HCT116 (cell line): Measurements from ENCODE around the gene FBXO31. TPM values are rescaled to one million over a fixed set of nuclear protein-coding genes. Genes with fewer than 3 reads are reported as not detected.

ENCODE experiments used
- ATAC-seq: fragments of 200-7000 bp; cut with Tn5 transposase; 2 replicates; pipeline ENCODE4 v1.9.1; 2020; ENCODE audit warnings: mild to moderate bottlenecking, moderate library complexity
- BruUV-seq: library from RNA; stranded (reverse); fragments of 400-500 nt; replicated peaks from 2 replicates; lab custom pipeline; 2021; lab: Mats Ljungman, UMichigan
- CTCF ChIA-PET: fragments of 300-600 bp; sonication (Branson Sonifier 250); formaldehyde crosslinking; loops from one replicate; lab custom pipeline; 2021; ENCODE audit warnings: antibody characterized with exemption; lab: Charles Lee
- POLR2A ChIA-PET: fragments of 300-600, 350-600 bp; sonication (Branson Sonifier 250); formaldehyde crosslinking; loops from one replicate; lab custom pipeline; 2021; ENCODE audit warnings: antibody characterized with exemption; lab: Charles Lee
- RAD21 ChIA-PET, 2 experiments: fragments of 300-600 bp; sonication (Branson Sonifier 250); formaldehyde crosslinking; loops; one replicate each; lab custom pipeline; 2023; ENCODE audit warnings: low total read pairs in 2 of 2; ENCODE audit not compliant: uncharacterized antibody in 2 of 2, unreplicated experiment in 2 of 2, low non-redundant PET in 1 of 2; lab: Charles Lee
- DNase-seq: peaks from one replicate; pipeline ENCODE4 v3.0.0-alpha.2; 2010; ENCODE audit warnings: low read depth, low spot score
- H2AFZ ChIP-seq: fragments of 200-600 bp; shearing (Covaris generic), sonication (generic); 2 replicates; pipeline ENCODE4 v1.6.1; 2017; ENCODE audit warnings: low read depth, mixed run types, mixed read lengths, antibody characterized with exemption, low read length; ENCODE audit not compliant: poor library complexity, severe bottlenecking
- H3K27ac ChIP-seq: 2 replicates; pipeline ENCODE4 v1.5.1; 2012; ENCODE audit warnings: low read depth, low read length
- H3K27me3 ChIP-seq: fragments of 200-600 bp; sonication (generic); 2 replicates; pipeline ENCODE4 v1.6.1; 2016; ENCODE audit warnings: mixed run types, low read length, mixed read lengths; ENCODE audit not compliant: insufficient read depth
- H3K36me3 ChIP-seq, 2 experiments: fragments of 200-500 bp in 1 of 2; fragments of 200-600 bp in 1 of 2; sonication (Bioruptor generic) in 1 of 2; sonication (generic) in 1 of 2; 2 replicates each; pipeline versions ENCODE4 v1.5.1 to v1.6.1; 2014 to 2016; ENCODE audit warnings: low read length in 2 of 2, inconsistent platforms in 1 of 2, mixed read lengths in 1 of 2, mixed run types in 1 of 2; ENCODE audit not compliant: insufficient read depth in 2 of 2, control insufficient read depth in 1 of 2
- H3K4me1 ChIP-seq, 2 experiments: fragments of 200-600 bp in 1 of 2; sonication (generic) in 1 of 2; 2 replicates each; pipeline versions ENCODE4 v1.5.1 to v1.6.1; 2012 to 2017; ENCODE audit warnings: low read length in 2 of 2, inconsistent platforms in 1 of 2, mild to moderate bottlenecking in 1 of 2, mixed read lengths in 1 of 2, mixed run types in 1 of 2, moderate library complexity in 1 of 2; ENCODE audit not compliant: insufficient read depth in 2 of 2, control insufficient read depth in 1 of 2
- H3K4me2 ChIP-seq: fragments of 200-600 bp; sonication (generic); 2 replicates; pipeline ENCODE4 v1.6.1; 2017; ENCODE audit warnings: mixed run types, low read length, mixed read lengths
- H3K4me3 ChIP-seq, 2 experiments: fragments of 200-600 bp in 1 of 2; sonication (generic) in 1 of 2; replicated peaks in 1 of 2; 2 replicates each; pipeline ENCODE4 v1.5.1; 2011 to 2016; ENCODE audit warnings: low read length in 2 of 2, control low read depth in 1 of 2, low read depth in 1 of 2, mild to moderate bottlenecking in 1 of 2, mixed read lengths in 1 of 2, mixed run types in 1 of 2
- H3K79me2 ChIP-seq: fragments of 200-600 bp; sonication (generic); 2 replicates; pipeline ENCODE4 v1.6.1; 2017; ENCODE audit warnings: mild to moderate bottlenecking, mixed run types, low read length, moderate library complexity, mixed read lengths; ENCODE audit not compliant: insufficient read depth
- H3K9ac ChIP-seq: fragments of 200-600 bp; sonication (generic); 2 replicates; pipeline ENCODE4 v1.6.1; 2016; ENCODE audit warnings: low read length, mixed read lengths
- H3K9me2 ChIP-seq: fragments of 200-600 bp; sonication (generic), shearing (Covaris generic); 2 replicates; pipeline ENCODE4 v1.6.1; 2017; ENCODE audit warnings: mixed run types, mild to moderate bottlenecking, moderate library complexity; ENCODE audit not compliant: insufficient read depth
- H3K9me3 ChIP-seq, 2 experiments: fragments of 200-500 bp in 1 of 2; fragments of 200-600 bp in 1 of 2; sonication (Bioruptor generic) in 1 of 2; sonication (generic) in 1 of 2; 2 replicates each; pipeline ENCODE4 v1.6.1; 2014 to 2017; ENCODE audit warnings: low read length in 2 of 2, mixed read lengths in 2 of 2, inconsistent platforms in 1 of 2, low read depth in 1 of 2, mild to moderate bottlenecking in 1 of 2, mixed run types in 1 of 2, moderate library complexity in 1 of 2; ENCODE audit not compliant: control insufficient read depth in 1 of 2, insufficient read depth in 1 of 2
- H4K20me1 ChIP-seq: fragments of 200-600 bp; sonication (generic), shearing (Covaris generic); 2 replicates; pipeline ENCODE4 v1.6.1; 2017; ENCODE audit warnings: mixed run types, mild to moderate bottlenecking, moderate library complexity; ENCODE audit not compliant: insufficient read depth
- ATF3 ChIP-seq: IDR thresholded peaks from 2 replicates; pipeline ENCODE4 v1.6.1; 2012
- CEBPB ChIP-seq: IDR thresholded peaks from 2 replicates; pipeline ENCODE4 v1.6.1; 2012; ENCODE audit warnings: low read depth
- CTCF ChIP-seq, 3 experiments: fragments of 200-600 bp in 1 of 3; sonication (generic) in 1 of 3; IDR thresholded peaks in 2 of 3; conservative IDR thresholded peaks in 1 of 3; 2 replicates each; pipeline ENCODE4 v1.5.1; 2012 to 2017; ENCODE audit warnings: low read depth in 2 of 3, low read length in 2 of 3, antibody characterized with exemption in 1 of 3, borderline replicate concordance in 1 of 3, control low read depth in 1 of 3, mild to moderate bottlenecking in 1 of 3, mixed read lengths in 1 of 3, mixed run types in 1 of 3, moderate library complexity in 1 of 3; ENCODE audit not compliant: insufficient read depth in 1 of 3
- ELF1 ChIP-seq: IDR thresholded peaks from 2 replicates; pipeline ENCODE4 v1.6.1; 2012; ENCODE audit warnings: low read depth, borderline replicate concordance
- EZH2phosphoT487 ChIP-seq: fragments of 200-600 bp; IDR thresholded peaks from 2 replicates; pipeline ENCODE4 v1.6.1; 2018; ENCODE audit warnings: antibody characterized with exemption, borderline replicate concordance
- JUND ChIP-seq: IDR thresholded peaks from 2 replicates; pipeline ENCODE4 v1.6.1; 2012
- POLR2AphosphoS5 ChIP-seq: IDR thresholded peaks from 2 replicates; pipeline ENCODE4 v1.6.1; 2011; ENCODE audit warnings: mild to moderate bottlenecking, low read depth, low read length, moderate library complexity
- REST ChIP-seq: IDR thresholded peaks from 2 replicates; pipeline ENCODE4 v1.6.1; 2012; ENCODE audit warnings: low read depth
- SP1 ChIP-seq: IDR thresholded peaks from 2 replicates; pipeline ENCODE4 v1.6.1; 2012; ENCODE audit warnings: low read depth
- ZFX ChIP-seq: fragments of 450-650 bp; IDR thresholded peaks from 2 replicates; pipeline ENCODE4 v1.6.1; 2017
- intact Hi-C: fragments of 100-400 bp; cut with micrococcal nuclease; formaldehyde crosslinking; loops from 2 replicates; pipeline ENCODE4 v1.10.0; 2022
- total RNA-seq: library from RNA; stranded (reverse); gene quantifications from one replicate; pipeline ENCODE4 v1.2.1, GENCODE V29; 2021; ENCODE audit not compliant: unreplicated experiment

FBXO31 gene
- total RNA-seq, 1 experiment from 2014 or later, result 52.1 TPM

- ChIA-PET POLR2A (no interaction called here), CTCF (no interaction called here), RAD21 (no interaction called here)
- no peak overlapping the region for H3K4me2 ChIP-seq
- no peaks in the 10 kb centered on the region for H3K27me3 ChIP-seq
- ATAC-seq, result no peak
- H3K4me1 ChIP-seq, result peaks cover 0 to 5% of the 10 kb centered on the region in 2 experiments; a peak in 2 of 4 replicates
- H3K79me2 ChIP-seq, result peaks cover 3% of the 10 kb centered on the region; the same call in 1 of the 2 replicates
- no peak overlapping the region for H3K9ac ChIP-seq
- no peak overlapping the region for H3K4me3 ChIP-seq
- no peak overlapping the region for H3K27ac ChIP-seq
- no TSS peak for BruUV-seq
- no peaks in the 10 kb centered on the region for H3K9me2 ChIP-seq
- peaks cover 6% of the 10 kb centered on the region; the same call in 1 of the 2 replicates for H4K20me1 ChIP-seq
- TF ChIP-seq REST (no peak), SP1 (no peak), ELF1 (no peak), CEBPB (no peak), POLR2AphosphoS5 (no peak), ZFX (no peak), JUND (no peak), EZH2phosphoT487 (no peak), ATF3 (no peak), CTCF (IDR thresholded peaks at IDR 0.05 in 2 of 3, conservative IDR thresholded peaks at IDR 0.05 in 1 of 3; ENCODE audit: borderline replicate concordance in 1 of 3, insufficient read depth in 1 of 3, low read depth in 2 of 3, low read length in 2 of 3) (no peak)
- H3K9me3 ChIP-seq, result no peaks in the 10 kb centered on the region
- H2AFZ ChIP-seq, result no peak overlapping the region
- intact Hi-C loops, result no loop called here
- peaks cover 15 to 22% of the 10 kb centered on the region in 2 experiments; a peak in 2 of 4 replicates for H3K36me3 ChIP-seq
- no peak for DNase-seq
Measured at GRCh38 chr16:87327798-87328495, 55.6 kb downstream of the FBXO31 start.
